ENCODE measurements around the gene NDST1. TPM values are rescaled to one million over a fixed set of nuclear protein-coding genes. Genes with fewer than 3 reads are reported as not detected.

The NDST1 gene
- total and polyA plus RNA-seq, 8 donors, result 52.2 to 100 (median 71.3) TPM

GRCh38 chr5:150573867-150574817 is 66.2 kb downstream of the NDST1 start:
- ATAC-seq (no peak), DNase-seq (peak in 1 of 4 donors; percentile 29)
- Histone ChIP-seq H3K36me3 (no peaks in the 10 kb centered on the region), H3K9me3 (no peaks in the 10 kb centered on the region), H3K27ac (no peak overlapping the region), H3K4me1 (no peaks in the 10 kb centered on the region), H3K27me3 (no peaks in the 10 kb centered on the region), H3K4me3 (no peak overlapping the region)
- intact Hi-C loops (cut with DNase I), result loop anchor here in 1 of 2 donors (10.0 kb wide), 1 partner anchor 71 kb away; the partner anchor contains the start of gene SYNPO
- TF ChIP-seq CTCF (IDR thresholded peaks at IDR 0.05), result no peak

DNA sequence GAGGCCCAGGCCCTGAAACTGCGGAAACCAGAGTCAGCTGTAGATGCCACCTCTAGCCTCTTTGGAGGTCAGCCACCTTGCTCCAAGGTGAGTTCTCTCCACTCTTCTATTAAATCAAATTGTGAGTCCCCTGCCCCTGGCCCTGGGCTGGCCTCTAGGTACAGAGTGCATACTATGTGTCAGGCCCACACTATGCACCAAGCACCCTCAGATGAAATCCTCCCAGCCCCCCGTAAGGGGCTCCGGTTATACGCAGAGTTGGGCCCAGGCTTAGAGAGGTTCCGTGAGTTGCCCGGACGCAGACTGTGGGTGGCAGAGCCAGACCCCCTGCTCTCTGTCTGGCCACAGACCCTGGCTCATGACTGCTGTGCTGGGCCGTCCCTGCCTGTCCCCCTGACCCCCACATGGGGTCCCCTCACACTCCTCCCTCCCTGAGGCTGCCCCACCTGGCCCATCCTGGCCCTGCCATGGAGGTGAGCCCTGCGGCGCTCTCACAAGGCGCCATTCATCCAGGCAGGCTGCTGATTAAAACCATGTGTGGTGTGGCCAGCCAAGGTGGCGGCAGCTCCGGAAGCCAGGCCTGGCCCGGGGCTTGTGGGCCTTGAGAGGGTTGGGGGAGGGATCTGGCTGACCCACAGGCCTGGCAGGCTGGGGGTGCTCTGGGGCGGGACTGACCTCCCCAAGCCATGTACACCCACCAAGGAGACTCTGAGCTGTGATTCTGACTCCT is 67.1 kb downstream of the NDST1 start:
- H3K27ac ChIP-seq, result no peak overlapping the region
- TF ChIP-seq CTCF (IDR thresholded peaks at IDR 0.05), result no peak
- H3K36me3 ChIP-seq, result no peaks in the 10 kb centered on the region
- no peaks in the 10 kb centered on the region for H3K4me1 ChIP-seq
- no peaks in the 10 kb centered on the region for H3K9me3 ChIP-seq
- DNase-seq, result peak in 1 of 4 donors; percentile 23
- no peak overlapping the region for H3K4me3 ChIP-seq
- intact Hi-C loops (cut with DNase I), result loop anchor here in 1 of 2 donors (10.0 kb wide), 1 partner anchor 70 kb away; the partner anchor contains the start of gene SYNPO
- no peak for ATAC-seq
- no peaks in the 10 kb centered on the region for H3K27me3 ChIP-seq

- intact Hi-C loops (cut with DNase I), result loop anchor here in 1 of 2 donors (10.0 kb wide), 1 partner anchor 69 kb away; the partner anchor contains the start of gene SYNPO
These were observed 68.0 kb downstream of the NDST1 start for GRCh38 chr5:150575745-150576448.

DNA sequence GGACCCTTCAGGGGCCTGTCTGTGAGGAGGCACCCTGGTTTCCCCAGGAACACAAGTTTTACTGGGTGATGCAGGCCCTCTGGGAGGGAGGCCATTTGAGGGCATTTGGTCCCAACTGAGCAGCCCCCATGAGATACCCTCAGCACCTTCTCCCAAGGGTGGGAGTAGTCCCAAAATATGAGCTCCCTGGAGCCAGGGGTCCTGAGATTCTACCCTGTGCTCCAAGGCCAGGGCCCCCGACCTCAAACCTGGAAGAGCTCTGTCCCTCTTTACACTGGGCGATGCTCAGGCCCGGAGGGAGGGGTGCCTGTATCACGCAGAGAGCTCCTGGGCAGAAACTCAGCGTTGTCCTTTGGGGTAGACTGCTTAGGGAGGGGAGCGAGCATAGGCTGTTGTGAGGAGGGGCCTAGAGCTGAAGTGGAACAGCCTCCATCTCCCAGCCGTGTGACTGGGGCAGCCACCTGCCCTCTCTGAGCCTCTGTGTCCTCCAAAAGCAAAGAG is 68.6 kb downstream of the NDST1 start:
- H3K27ac ChIP-seq, result no peak overlapping the region
- no peak for TF ChIP-seq CTCF (IDR thresholded peaks at IDR 0.05)
- DNase-seq (peak in 1 of 4 donors; percentile 24), ATAC-seq (no peak)
- no peaks in the 10 kb centered on the region for H3K4me1 ChIP-seq
- intact Hi-C loops (cut with DNase I), result loop anchor here in 1 of 2 donors (10.0 kb wide), 1 partner anchor 68 kb away; the partner anchor contains the start of gene SYNPO
- no peaks in the 10 kb centered on the region for H3K36me3 ChIP-seq
- H3K4me3 ChIP-seq, result no peak overlapping the region
- no peaks in the 10 kb centered on the region for H3K27me3 ChIP-seq
- no peaks in the 10 kb centered on the region for H3K9me3 ChIP-seq

More at GRCh38 chr5:150575745-150576448, 68.0 kb downstream of the NDST1 start:
- TF ChIP-seq CTCF (IDR thresholded peaks at IDR 0.05), result no peak
- Histone ChIP-seq H3K9me3 (no peaks in the 10 kb centered on the region), H3K4me3 (no peak overlapping the region), H3K27ac (no peak overlapping the region), H3K27me3 (no peaks in the 10 kb centered on the region), H3K36me3 (no peaks in the 10 kb centered on the region), H3K4me1 (no peaks in the 10 kb centered on the region)
- DNase-seq (peak in 1 of 4 donors; percentile 19), ATAC-seq (no peak)
